IMR-90 (cell line): ENCODE results near the gene PNMA1. TPM values are rescaled to one million over a fixed set of nuclear protein-coding genes. Genes with fewer than 3 reads are reported as not detected.

Experiments
- ATAC-seq: fragments of 200-7000 bp; cut with Tn5 transposase; 2 replicates; pipeline ENCODE4 v1.9.1; 2020; ENCODE audit warnings: low read depth, mild to moderate bottlenecking, moderate library complexity
- BruUV-seq: library from RNA; stranded (reverse); fragments of 400-500 nt; replicated peaks from 2 replicates; lab custom pipeline; 2021; lab: Mats Ljungman, UMichigan
- CTCF ChIA-PET: fragments of 300-600 bp; formaldehyde crosslinking; extraction: SDS; loops from one replicate; lab custom pipeline; 2021; ENCODE audit warnings: antibody characterized with exemption; lab: Yijun Ruan, JAX
- POLR2A ChIA-PET: fragments of 300-600 bp; sonication (Branson Sonifier 250); formaldehyde crosslinking; loops from one replicate; lab custom pipeline; 2022; ENCODE audit warnings: antibody characterized with exemption; ENCODE audit not compliant: unreplicated experiment; lab: Charles Lee
- DNase-seq: peaks from one replicate; pipeline ENCODE4 v3.0.0; 2013
- H2AFZ ChIP-seq: replicated peaks from 2 replicates; pipeline ENCODE3; 2013; ENCODE audit warnings: low read length, mild to moderate bottlenecking; ENCODE audit not compliant: poor library complexity
- H2AK5ac ChIP-seq: 2 replicates; pipeline ENCODE4 v1.6.1; 2013; ENCODE audit warnings: low read depth, low read length, inconsistent platforms
- H2AK9ac ChIP-seq: replicated peaks from 2 replicates; pipeline ENCODE3; 2013; ENCODE audit warnings: mild to moderate bottlenecking, low read depth, low read length, moderate library complexity; ENCODE audit not compliant: poor library complexity
- H2BK120ac ChIP-seq: 2 replicates; pipeline ENCODE4 v1.6.1; 2013; ENCODE audit warnings: low read depth, low read length, inconsistent platforms
- H2BK15ac ChIP-seq: 3 replicates; pipeline ENCODE4 v1.6.1; 2013; ENCODE audit warnings: low read depth, low read length, inconsistent platforms
- H2BK20ac ChIP-seq: 2 replicates; pipeline ENCODE4 v1.6.1; 2013; ENCODE audit warnings: low read depth, mild to moderate bottlenecking, inconsistent platforms, low read length, moderate library complexity
- H2BK5ac ChIP-seq: 2 replicates; pipeline ENCODE4 v1.6.1; 2013; ENCODE audit warnings: mild to moderate bottlenecking, low read depth, low read length, inconsistent platforms; ENCODE audit not compliant: poor library complexity, severe bottlenecking
- H3K14ac ChIP-seq: replicated peaks from 2 replicates; pipeline ENCODE4 v1.6.1; 2013; ENCODE audit warnings: low read depth, low read length, inconsistent platforms
- H3K18ac ChIP-seq: 2 replicates; pipeline ENCODE4 v1.6.1; 2013; ENCODE audit warnings: low read depth, low read length, control low read depth
- H3K23ac ChIP-seq: 2 replicates; pipeline ENCODE4 v1.6.1; 2013; ENCODE audit warnings: low read depth, low read length, inconsistent platforms
- H3K27ac ChIP-seq: 2 replicates; pipeline ENCODE4 v1.5.1; 2013; ENCODE audit warnings: mild to moderate bottlenecking, control low read depth, low read length; ENCODE audit not compliant: insufficient read depth
- H3K27me3 ChIP-seq: 2 replicates; pipeline ENCODE4 v1.6.1; 2013; ENCODE audit warnings: low read length; ENCODE audit not compliant: control insufficient read depth, insufficient read depth
- H3K36me3 ChIP-seq: 2 replicates; pipeline ENCODE4 v1.6.1; 2013; ENCODE audit warnings: low read length, mixed read lengths; ENCODE audit not compliant: control insufficient read depth, insufficient read depth
- H3K4ac ChIP-seq: 2 replicates; pipeline ENCODE4 v1.6.1; 2013; ENCODE audit warnings: low read depth, low read length, inconsistent platforms
- H3K4me1 ChIP-seq: 2 replicates; pipeline ENCODE4 v1.6.1; 2013; ENCODE audit warnings: low read length, mixed read lengths; ENCODE audit not compliant: control insufficient read depth, insufficient read depth
- H3K4me2 ChIP-seq: 2 replicates; pipeline ENCODE4 v1.6.1; 2013; ENCODE audit warnings: low read depth, mild to moderate bottlenecking, control low read depth, low read length, moderate library complexity
- H3K4me3 ChIP-seq: 2 replicates; pipeline ENCODE4 v1.5.1; 2013; ENCODE audit warnings: low read depth, mild to moderate bottlenecking, control low read depth, low read length, moderate library complexity; ENCODE audit not compliant: insufficient read depth
- H3K56ac ChIP-seq: 2 replicates; pipeline ENCODE4 v1.6.1; 2013; ENCODE audit warnings: low read length, inconsistent platforms; ENCODE audit not compliant: insufficient read depth; ENCODE audit errors: extremely low read depth
- H3K79me1 ChIP-seq, 2 experiments: 2 replicates each; pipeline ENCODE4 v1.6.1; 2013; ENCODE audit warnings: low read length in 2 of 2, inconsistent platforms in 1 of 2, low read depth in 1 of 2
- H3K9ac ChIP-seq: 2 replicates; pipeline ENCODE4 v1.6.1; 2013; ENCODE audit warnings: low read depth, low read length, control low read depth
- H3K9me1 ChIP-seq: 2 replicates; pipeline ENCODE4 v1.6.1; 2013; ENCODE audit warnings: low read length, inconsistent platforms; ENCODE audit not compliant: insufficient read depth
- H3K9me3 ChIP-seq: 2 replicates; pipeline ENCODE4 v1.6.1; 2013; ENCODE audit warnings: low read length; ENCODE audit not compliant: control insufficient read depth, insufficient read depth
- H4K20me1 ChIP-seq: 2 replicates; pipeline ENCODE4 v1.6.1; 2013; ENCODE audit warnings: low read length, inconsistent platforms; ENCODE audit not compliant: insufficient read depth
- H4K5ac ChIP-seq: 2 replicates; pipeline ENCODE4 v1.6.1; 2013; ENCODE audit warnings: mild to moderate bottlenecking, low read depth, low read length, control low read depth
- H4K8ac ChIP-seq, 2 experiments: 2 replicates each; pipeline ENCODE4 v1.6.1; 2013; ENCODE audit warnings: low read depth in 2 of 2, low read length in 2 of 2, control low read depth in 1 of 2, inconsistent platforms in 1 of 2
- H4K91ac ChIP-seq: 2 replicates; pipeline ENCODE4 v1.6.1; 2013; ENCODE audit warnings: low read depth, low read length, inconsistent platforms; ENCODE audit not compliant: insufficient read depth
- BHLHE40 ChIP-seq: fragments of 150-350 bp; IDR thresholded peaks from 2 replicates; pipeline ENCODE4 v1.6.1; 2016; ENCODE audit warnings: mild to moderate bottlenecking, low read depth, low read length
- CTCF ChIP-seq: conservative IDR thresholded peaks from 2 replicates; pipeline ENCODE4 v1.5.1; 2012; ENCODE audit warnings: mild to moderate bottlenecking, low read depth, low read length, improper control_type of control experiment
- FOS ChIP-seq: fragments of 150-350 bp; IDR thresholded peaks from 2 replicates; pipeline ENCODE4 v1.6.1; 2016; ENCODE audit warnings: low read depth, low read length
- MAZ ChIP-seq: IDR thresholded peaks from 2 replicates; pipeline ENCODE4 v1.6.1; 2012; ENCODE audit warnings: low read depth, mild to moderate bottlenecking, low read length, improper control_type of control experiment, moderate library complexity, borderline replicate concordance
- MXI1 ChIP-seq: IDR thresholded peaks from 2 replicates; pipeline ENCODE4 v1.6.1; 2012; ENCODE audit warnings: low read depth, mild to moderate bottlenecking, low read length, moderate library complexity, borderline replicate concordance
- RCOR1 ChIP-seq: IDR thresholded peaks from 2 replicates; pipeline ENCODE4 v1.6.1; 2012; ENCODE audit warnings: mild to moderate bottlenecking, low read length, improper control_type of control experiment; ENCODE audit not compliant: insufficient replicate concordance
- WGBS, 2 experiments: methylation state at CpG; one replicate each; pipeline versions ENCODE4 v1.1.5 to v1.1.7; 2013; ENCODE audit warnings: missing lambda C conversion rate in 2 of 2; ENCODE audit not compliant: insufficient read length in 1 of 2; ENCODE audit errors: extremely low coverage in 2 of 2; 5-methylcytosine and 5-hydroxymethylcytosine counted together
- dilution Hi-C: fragments of 300-500 bp; cut with HindIII; formaldehyde crosslinking; loops from one replicate; pipeline ENCODE4 v1.14.3; 2018; ENCODE audit warnings: low sequenced_read_pairs; ENCODE audit not compliant: unreplicated experiment
- in situ Hi-C: fragments of 300-500 bp; cut with MboI; formaldehyde crosslinking; loops from 3 replicates; pipeline ENCODE4 v1.14.3; 2019; ENCODE audit warnings: low sequenced_read_pairs, inconsistent platforms, mixed read lengths
- intact Hi-C: fragments of 100-400 bp; cut with micrococcal nuclease; formaldehyde crosslinking; loops from 2 replicates; pipeline ENCODE4 v1.10.0; 2022
- polyA plus RNA-seq, 3 experiments: library from polyadenylated mRNA; depleted of rRNA; stranded (reverse); fragments of >200 nt; gene quantifications; 2 replicates each; pipeline ENCODE4 v1.2.3, GENCODE V29; 2012; ENCODE audit warnings: low replicate concordance in 1 of 3
- total RNA-seq: library from RNA; depleted of rRNA; stranded (reverse); fragments of >200 nt; gene quantifications from 2 replicates; pipeline ENCODE4 v1.2.3, GENCODE V29; 2012

Gene PNMA1
- total and polyA plus RNA-seq, 2 of the 4 experiments (the other 2 are of a cell fraction), result 6.5 to 28.2 TPM

GRCh38 chr14:73717711-73718417 lies 3.7 kb upstream of the PNMA1 start (continued):
- no peak for TF ChIP-seq RCOR1

GRCh38 chr14:73717266-73717665 lies 3.1 kb upstream of the PNMA1 start:
- no peak overlapping the region for H3K56ac ChIP-seq
- no peak overlapping the region for H4K91ac ChIP-seq
- ChIA-PET POLR2A (interaction anchor here (0.6 kb wide), 1 partner anchor 134 kb away, joined by 3 read pairs; no protein-coding TSS in a partner anchor), CTCF (no interaction called here)
- DNase-seq (peak; percentile 22), ATAC-seq (no peak)
- TF ChIP-seq BHLHE40 (no peak), MAZ (no peak), RCOR1 (no peak), CTCF (no peak), FOS (no peak), MXI1 (no peak)
- peaks cover 12% of the 10 kb centered on the region for H3K9me1 ChIP-seq
- peak overlapping the region; percentile 70 for H3K23ac ChIP-seq
- no CpG with 5 or more reads among the region's 3 CpGs for WGBS, 2 experiments
- H4K5ac ChIP-seq, result no peak overlapping the region
- H2BK15ac ChIP-seq, result no peak overlapping the region; the same call in 2 of the 3 replicates
- H4K8ac ChIP-seq, result peak overlapping the region in 1 of 2 experiments; percentile 20; a peak in 1 of 4 replicates
- H2AFZ ChIP-seq, result no peak overlapping the region
- in situ Hi-C loops (no loop called here), intact Hi-C loops (no loop called here), dilution Hi-C loops (no loop called here)
- peaks cover 15% of the 10 kb centered on the region for H3K4me1 ChIP-seq
- H2AK9ac ChIP-seq, result no peak overlapping the region
- 0 out of 2 replicates have a peak overlapping the region, but pooled peaks have one; percentile 37 for H3K14ac ChIP-seq
- no peak overlapping the region for H2BK20ac ChIP-seq
- H3K18ac ChIP-seq, result peak overlapping the region; percentile 21; the same call in 1 of the 2 replicates
- H3K9me3 ChIP-seq, result no peaks in the 10 kb centered on the region
- H3K27me3 ChIP-seq, result no peaks in the 10 kb centered on the region
- H3K4me3 ChIP-seq, result no peak overlapping the region
- no peak overlapping the region for H3K9ac ChIP-seq
- no peak overlapping the region for H2BK5ac ChIP-seq
- H2BK120ac ChIP-seq, result no peak overlapping the region; the same call in 1 of the 2 replicates
- H3K4ac ChIP-seq, result peak overlapping the region; percentile 68
- H3K27ac ChIP-seq, result peak overlapping the region; percentile 69; the same call in 1 of the 2 replicates
- H3K4me2 ChIP-seq, result peak overlapping the region; percentile 7; the same call in 1 of the 2 replicates
- peaks cover 22 to 71% of the 10 kb centered on the region in 2 experiments for H3K79me1 ChIP-seq
- BruUV-seq, result no TSS peak
- peaks cover 31% of the 10 kb centered on the region for H4K20me1 ChIP-seq
- peaks cover 44% of the 10 kb centered on the region for H3K36me3 ChIP-seq
- peak overlapping the region; percentile 77; the same call in 1 of the 2 replicates for H2AK5ac ChIP-seq
